NCI-H128 (cell line): ENCODE data around the gene HOXC11.

Experiments
- DNase-seq: peaks from one replicate; lab custom pipeline; 2025; ENCODE audit not compliant: unreplicated experiment; lab: John Stamatoyannopoulos, UW

The HOXC11 gene

DNA sequence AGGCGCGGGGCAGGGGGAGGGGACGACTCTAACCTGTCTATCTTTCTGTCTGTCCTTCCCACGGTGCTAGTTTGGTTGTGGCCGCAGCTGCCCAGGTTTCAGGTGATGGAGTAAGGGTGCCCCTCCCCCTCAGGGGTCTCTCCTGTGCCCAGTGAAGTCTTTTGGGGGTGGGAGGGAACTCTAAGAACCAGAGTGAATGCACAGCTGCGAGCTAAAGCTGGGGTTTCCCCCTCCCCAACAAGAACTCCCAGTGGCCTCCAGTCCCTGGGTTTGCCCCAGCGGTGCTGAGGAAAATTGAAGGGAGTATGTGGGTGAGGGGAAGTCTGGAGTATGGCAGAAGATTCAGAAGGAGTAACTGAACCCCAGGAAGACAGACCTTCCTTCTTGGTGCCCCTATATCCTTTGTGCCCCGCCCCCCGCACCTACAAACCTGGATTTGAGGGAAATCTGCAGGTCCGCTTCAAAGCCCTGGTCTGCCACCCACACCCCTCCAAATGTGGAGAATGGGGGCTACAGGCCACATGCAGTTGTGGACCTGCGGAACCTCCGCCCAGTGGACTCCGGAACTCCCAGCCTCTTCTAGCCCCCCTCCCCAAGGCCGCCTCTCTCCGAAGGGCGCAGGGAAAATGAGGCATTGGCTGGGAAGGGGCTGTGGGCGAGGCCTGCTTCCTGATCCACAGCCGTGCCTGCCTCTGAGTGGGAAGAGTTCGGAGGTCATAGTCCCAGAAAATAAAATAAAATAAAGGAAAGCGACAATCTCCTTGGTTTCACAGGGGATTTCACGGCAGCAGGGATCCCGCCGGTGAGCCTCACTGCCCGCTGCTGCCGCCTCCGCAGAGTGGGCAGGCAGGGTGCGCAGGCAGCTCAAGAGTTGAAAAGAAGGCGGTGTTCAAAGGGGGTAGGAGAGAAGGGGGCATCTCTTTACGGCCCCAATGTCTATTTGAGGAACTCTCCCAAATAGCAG, 23.6 kb downstream of the HOXC11 start:
- no peak for DNase-seq

DNA sequence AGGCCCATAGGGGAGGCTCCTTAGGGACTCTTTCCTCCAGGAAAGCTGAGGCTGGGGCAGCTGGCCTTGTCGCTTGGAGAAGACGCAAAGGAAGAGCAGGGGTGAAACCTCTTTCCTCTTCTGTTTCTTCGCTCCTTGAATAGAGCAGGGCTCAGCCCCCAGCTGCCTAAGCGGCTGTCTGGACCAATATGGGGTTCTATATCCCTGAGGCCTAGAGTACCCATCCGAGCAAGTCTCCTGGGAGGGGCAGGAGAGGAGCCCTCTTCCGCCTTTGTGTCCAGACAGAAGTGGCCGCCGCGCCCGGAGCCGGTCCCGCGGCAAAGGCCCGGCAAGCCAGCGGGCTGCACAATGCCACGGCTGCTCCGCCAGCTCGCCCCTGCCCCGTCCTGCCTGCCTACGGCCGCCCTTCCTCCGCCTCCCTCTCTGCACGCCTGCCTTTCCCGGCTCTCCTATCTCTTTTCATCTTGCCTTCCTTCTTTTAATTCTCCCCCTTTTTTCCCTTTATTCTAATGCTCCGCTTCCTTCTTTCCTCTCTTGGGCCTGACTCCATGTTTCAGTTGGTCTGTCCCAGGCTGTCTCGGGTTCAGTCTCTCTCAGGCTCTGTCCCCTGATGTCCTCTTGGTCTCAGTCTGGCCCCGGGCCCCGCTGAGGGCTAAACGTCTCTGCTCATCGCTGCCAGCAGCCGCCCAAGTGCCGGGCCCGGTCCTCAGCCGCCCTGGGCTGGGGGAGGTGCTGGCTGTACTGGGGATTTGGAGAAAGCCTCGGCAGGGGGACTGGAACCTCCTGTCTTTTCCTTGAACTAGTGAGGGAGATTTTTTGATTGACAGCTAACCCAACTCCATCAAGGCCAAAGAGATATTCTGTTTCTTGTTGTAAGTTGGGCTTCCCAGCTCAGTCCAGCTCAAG, 24.5 kb downstream of the HOXC11 start:
- DNase-seq = no peak

GRCh38 chr12:53998110-53998899, 25.4 kb downstream of the HOXC11 start:
- DNase-seq = no peak

GRCh38 chr12:53998900-53999236, 25.9 kb downstream of the HOXC11 start:
- DNase-seq = no peak

GRCh38 chr12:53999559-54000115, 26.7 kb downstream of the HOXC11 start:
- no peak for DNase-seq

- no peak for DNase-seq
Observed at GRCh38 chr12:54000116-54001114, 27.5 kb downstream of the HOXC11 start, which contains the start of gene HOXC9. HOXC9 (plus strand) TSS chr12:54000161; CDS start chr12:54000189, 28 bp downstream.

GRCh38 chr12:54001283-54002187, 28.6 kb downstream of the HOXC11 start:
- DNase-seq = no peak

DNA sequence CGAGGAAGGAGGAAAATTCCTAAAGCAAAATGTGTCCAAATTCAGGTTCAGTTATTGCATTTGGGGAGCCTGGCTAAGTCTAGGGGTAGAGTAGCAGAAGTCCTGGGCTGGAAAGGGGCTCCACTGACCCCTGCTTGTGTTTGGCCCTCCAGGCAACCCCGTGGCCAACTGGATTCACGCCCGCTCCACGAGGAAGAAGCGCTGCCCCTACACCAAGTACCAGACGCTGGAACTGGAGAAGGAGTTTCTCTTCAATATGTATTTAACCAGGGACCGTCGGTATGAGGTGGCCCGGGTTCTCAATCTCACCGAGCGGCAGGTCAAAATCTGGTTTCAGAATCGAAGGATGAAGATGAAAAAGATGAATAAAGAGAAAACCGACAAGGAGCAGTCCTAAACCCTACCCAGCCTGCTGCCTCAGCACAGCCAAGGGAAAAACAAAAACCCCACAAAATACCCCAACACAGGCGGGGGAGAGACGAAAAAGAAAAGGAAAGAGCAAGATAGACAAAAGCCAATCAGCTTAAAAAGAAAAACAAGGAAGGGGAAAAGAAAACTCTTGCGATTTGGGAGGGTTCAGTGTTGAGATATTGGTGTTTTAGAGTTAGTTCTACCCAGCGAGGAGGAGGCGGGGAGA, 29.5 kb downstream of the HOXC11 start:
- DNase-seq = no peak

GRCh38 chr12:54002915-54003389, 30.0 kb downstream of the HOXC11 start:
- DNase-seq = no peak

DNA sequence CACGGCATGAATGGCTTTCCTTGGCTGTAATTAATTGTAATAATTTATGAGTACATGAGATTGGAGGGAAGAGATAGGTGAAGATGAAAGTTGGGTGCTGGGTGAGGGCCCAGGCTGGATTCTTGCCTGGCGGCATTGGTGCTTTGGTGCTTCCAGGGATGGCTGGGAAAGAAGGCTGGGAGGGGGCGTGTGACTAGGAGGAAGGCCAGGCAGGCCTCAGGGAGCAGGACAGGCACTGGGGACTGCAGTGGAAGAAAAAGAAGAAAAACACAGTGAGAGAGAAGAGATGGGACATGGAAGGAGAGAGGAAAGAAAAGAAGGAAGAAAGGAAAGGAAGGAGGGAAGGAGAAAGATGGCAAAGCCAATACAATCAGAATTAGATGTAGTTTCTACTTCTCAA, 30.7 kb downstream of the HOXC11 start:
- no peak for DNase-seq

- DNase-seq = no peak
Observed at GRCh38 chr12:54004063-54004840, 31.3 kb downstream of the HOXC11 start.

- DNase-seq = no peak
Observed at GRCh38 chr12:54004841-54005530, 32.1 kb downstream of the HOXC11 start.

GRCh38 chr12:54005531-54005852, 32.6 kb downstream of the HOXC11 start:
- no peak for DNase-seq

DNA sequence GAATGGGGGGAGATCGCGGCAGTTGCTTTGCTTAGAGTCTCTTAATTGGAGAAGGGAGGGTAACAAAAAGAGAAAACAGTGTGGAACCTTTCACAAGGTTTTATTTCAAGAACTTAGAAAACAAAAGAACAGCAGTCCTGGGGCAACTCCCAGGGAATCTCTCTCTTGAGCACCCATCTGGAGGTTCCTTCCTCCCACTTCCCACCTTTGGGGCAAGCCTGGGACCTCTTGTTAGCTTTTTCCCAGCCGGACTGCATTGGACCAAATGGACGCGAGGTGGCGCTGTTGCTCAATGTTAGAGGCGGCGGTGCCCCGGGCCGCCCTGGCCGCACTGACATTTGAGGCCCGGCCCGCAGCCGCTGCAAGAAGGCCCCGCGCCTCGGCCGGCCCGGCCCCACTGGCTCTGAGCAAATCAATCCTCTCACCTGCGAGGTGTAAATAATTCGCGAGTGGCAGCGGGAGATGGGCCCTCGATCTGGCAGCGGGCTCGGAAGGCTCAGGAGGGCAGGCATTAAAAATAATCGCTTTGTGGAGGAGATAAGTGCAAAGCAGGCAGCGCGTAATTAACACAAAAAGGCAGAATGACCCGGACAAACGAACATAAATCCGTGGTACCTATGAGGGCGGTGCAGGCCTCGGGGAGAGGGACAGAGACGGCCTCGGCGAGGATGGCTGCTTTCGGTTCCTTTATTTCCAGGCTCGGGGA, 33.1 kb downstream of the HOXC11 start:
- DNase-seq = peak; percentile 74

- no peak for DNase-seq
Observed at GRCh38 chr12:54006559-54007220, 33.8 kb downstream of the HOXC11 start.
